Transverse colon (tissue), 4 donors: ENCODE measurements around the gene OLFML1. TPM values are rescaled to one million over a fixed set of nuclear protein-coding genes. Genes with fewer than 3 reads are reported as not detected.

Source experiments
- DNase-seq: peaks from one replicate; pipeline ENCODE4 v3.0.0-alpha.2; 2019
- H3K27ac ChIP-seq, 4 donors: fragments of 200-600 bp; sonication (generic); 2 replicates each; pipeline ENCODE4 v1.5.1; 2016 to 2018; ENCODE audit warnings: inconsistent platforms in 4 of 4
- H3K27me3 ChIP-seq: fragments of 200-600 bp; sonication (generic); 2 replicates; pipeline ENCODE4 v1.5.1; 2017; ENCODE audit warnings: inconsistent platforms
- H3K36me3 ChIP-seq, 4 donors: fragments of 200-600 bp; sonication (generic); 2 replicates each; pipeline ENCODE4 v1.5.1; 2017 to 2019; ENCODE audit warnings: inconsistent platforms in 4 of 4
- H3K4me1 ChIP-seq, 4 donors: fragments of 200-600 bp; sonication (generic); 2 replicates each; pipeline ENCODE4 v1.5.1; 2017 to 2020; ENCODE audit warnings: inconsistent platforms in 4 of 4
- H3K4me3 ChIP-seq, 4 donors: fragments of 200-600 bp; sonication (generic); 1 replicate in 1 of 4; 2 replicates in 3 of 4; pipeline versions ENCODE4 v1.5.1 to v1.6.1; 2017 to 2019; ENCODE audit warnings: inconsistent platforms in 4 of 4
- H3K9me3 ChIP-seq, 2 donors: fragments of 200-600 bp; sonication (generic); 2 replicates each; pipeline ENCODE4 v1.5.1; 2017 to 2019; ENCODE audit warnings: inconsistent platforms in 2 of 2
- CTCF ChIP-seq, 5 experiments: fragments of 200-600 bp in 3 of 5; fragments of 450-650 bp in 2 of 5; sonication (generic) in 3 of 5; IDR thresholded peaks; 1 replicate in 2 of 5; 2 replicates in 3 of 5; pipeline ENCODE4 v1.5.1; 2016 to 2017; ENCODE audit warnings: antibody characterized with exemption in 5 of 5, inconsistent platforms in 3 of 5, mild to moderate bottlenecking in 2 of 5, moderate library complexity in 1 of 5
- EP300 ChIP-seq: sonication (generic); formaldehyde crosslinking; IDR thresholded peaks from one replicate; pipeline ENCODE4 v1.6.1; 2017; ENCODE audit warnings: antibody characterized with exemption, low read depth
- POLR2A ChIP-seq: fragments of 450-650 bp; IDR thresholded peaks from one replicate; pipeline ENCODE4 v1.6.1; 2016; ENCODE audit warnings: antibody characterized with exemption, mild to moderate bottlenecking, moderate library complexity
- POLR2AphosphoS5 ChIP-seq, 3 donors: sonication (generic); formaldehyde crosslinking; IDR thresholded peaks; one replicate each; pipeline ENCODE4 v1.6.1; 2016; ENCODE audit warnings: antibody characterized with exemption in 3 of 3
- WGBS, 2 donors: methylation state at CpG; one replicate each; pipeline ENCODE4 v1.1.5; 2018; ENCODE audit warnings: low coverage in 1 of 2; 5-methylcytosine and 5-hydroxymethylcytosine counted together
- in situ Hi-C, 4 donors: fragments of 200-750 bp; cut with MboI; loops; one replicate each; pipeline versions ENCODE4 v1.15.0 to v1.15.1; 2017; ENCODE audit warnings: low sequenced_read_pairs in 3 of 4, low pct_ligation_motif_present in 1 of 4, low pct_unique_long_range_greater_than_20kb in 1 of 4
- intact Hi-C: fragments of 100-400 bp; cut with DNase I; formaldehyde crosslinking; loops from one replicate; pipeline ENCODE4 v1.15.1; 2023; ENCODE audit warnings: low total_unique reads
- total RNA-seq, 4 donors: library from RNA; depleted of rRNA; stranded (reverse); fragments of >200 nt; gene quantifications; one replicate each; pipeline ENCODE4 v1.1.0, GENCODE V29; 2016

The OLFML1 gene
- total RNA-seq, 4 donors from 2014 or later: 0.20 to 4.8 (median 2.6) TPM; not detected in 1

- H3K27ac ChIP-seq: no peak overlapping the region
- in situ Hi-C loops: no loop called here
Measured at GRCh38 chr11:7547687-7548086, 62.4 kb downstream of the OLFML1 start.

GRCh38 chr11:7548659-7549274, 63.5 kb downstream of the OLFML1 start:
- intact Hi-C loops: no loop called here

More at GRCh38 chr11:7547687-7548086, 62.4 kb downstream of the OLFML1 start:
- no peaks in the 10 kb centered on the region for H3K36me3 ChIP-seq
- no peaks in the 10 kb centered on the region for H3K27me3 ChIP-seq
- DNase-seq: no peak
- peaks cover 0 to 6% (median 0%) of the 10 kb centered on the region in 4 donors for H3K4me1 ChIP-seq
- intact Hi-C loops: no loop called here
- H3K9me3 ChIP-seq: no peaks in the 10 kb centered on the region
- WGBS, 2 donors: 83 to 88% methylated on average over 4 of the region's 4 CpGs
- no peak overlapping the region for H3K4me3 ChIP-seq
- TF ChIP-seq POLR2AphosphoS5 (IDR thresholded peaks at IDR 0.05) (no peak), CTCF (IDR thresholded peaks at IDR 0.05) (no peak), POLR2A (no peak)

GRCh38 chr11:7549681-7550080, 64.4 kb downstream of the OLFML1 start:
- TF ChIP-seq POLR2A: no peak
- no peak for TF ChIP-seq EP300
- no peak for TF ChIP-seq CTCF (IDR thresholded peaks at IDR 0.05)
- intact Hi-C loops: no loop called here
- Histone ChIP-seq H3K27me3 (no peaks in the 10 kb centered on the region), H3K27ac (no peak overlapping the region), H3K9me3 (no peaks in the 10 kb centered on the region), H3K4me1 (peaks cover 0 to 25% (median 8%) of the 10 kb centered on the region in 4 donors), H3K4me3 (no peak overlapping the region), H3K36me3 (no peaks in the 10 kb centered on the region)
- 62% methylated on average over 4 of the region's 4 CpGs; no CpG with 5 or more reads in 1 of the 2 donors for whole genome bisulfite sequencing, 2 donors
- DNase-seq: no peak
- in situ Hi-C loops: loop anchor here in 2 of 4 donors (25.0 kb wide), 1 partner anchor 113 kb away; the partner anchor contains the start of gene CYB5R2 (in 2 of the 2)

More at GRCh38 chr11:7548659-7549274, 63.5 kb downstream of the OLFML1 start:
- TF ChIP-seq POLR2A: no peak
- peak; percentile 38 to 68 (median 52) for TF ChIP-seq CTCF (IDR thresholded peaks at IDR 0.05)
- H3K4me1 ChIP-seq: peaks cover 0 to 16% (median 4%) of the 10 kb centered on the region in 4 donors
- H3K9me3 ChIP-seq: no peaks in the 10 kb centered on the region
- no peaks in the 10 kb centered on the region for H3K36me3 ChIP-seq
- DNase-seq: peak; percentile 66
- in situ Hi-C loops: no loop called here
- no peak overlapping the region for H3K4me3 ChIP-seq
- no peak overlapping the region for H3K27ac ChIP-seq
- H3K27me3 ChIP-seq: no peaks in the 10 kb centered on the region
- 40 to 61% methylated on average over 1 to 7 of the region's 7 CpGs for WGBS, 2 donors

- DNase-seq: no peak
- WGBS, 2 donors: 71 to 94% methylated on average over 1 of the region's 1 CpG
- intact Hi-C loops: no loop called here
- Histone ChIP-seq H3K27me3 (no peaks in the 10 kb centered on the region), H3K36me3 (no peaks in the 10 kb centered on the region), H3K27ac (no peak overlapping the region), H3K9me3 (no peaks in the 10 kb centered on the region), H3K4me3 (no peak overlapping the region), H3K4me1 (peaks cover 5 to 41% (median 20%) of the 10 kb centered on the region in 4 donors)
- in situ Hi-C loops: loop anchor here in 2 of 4 donors (25.0 kb wide), 1 partner anchor 111 kb away; the partner anchor contains the start of gene CYB5R2 (in 2 of the 2)
- no peak for TF ChIP-seq CTCF (IDR thresholded peaks at IDR 0.05)
- no peak for TF ChIP-seq EP300
- no peak for TF ChIP-seq POLR2A
- TF ChIP-seq POLR2AphosphoS5 (IDR thresholded peaks at IDR 0.05): no peak
Measured at GRCh38 chr11:7551571-7551970, 66.3 kb downstream of the OLFML1 start.
